PFSK-1 (cell line): ENCODE measurements around the gene GLRA2.

Source experiments
- FOXP2 ChIP-seq: optimal IDR thresholded peaks from 2 replicates; pipeline ENCODE3; 2011; ENCODE audit warnings: borderline replicate concordance, control low read depth, inconsistent platforms; ENCODE audit not compliant: insufficient read depth; ENCODE audit errors: extremely low read length, extremely low read depth
- POLR2AphosphoS5 ChIP-seq: IDR thresholded peaks from 2 replicates; pipeline ENCODE4 v1.6.1; 2012; ENCODE audit warnings: low read depth, mild to moderate bottlenecking, control low read depth, low read length, moderate library complexity
- SIN3A ChIP-seq: IDR thresholded peaks from 2 replicates; pipeline ENCODE4 v1.6.1; 2012; ENCODE audit warnings: mild to moderate bottlenecking, low read length, moderate library complexity, borderline replicate concordance; ENCODE audit not compliant: insufficient read depth
- TAF1 ChIP-seq: IDR thresholded peaks from 2 replicates; pipeline ENCODE4 v1.6.1; 2012; ENCODE audit warnings: low read length, control low read depth, borderline replicate concordance; ENCODE audit not compliant: insufficient read depth
- TF ChIP-seq, protein P1 (sequence below), 2 experiments: IDR thresholded peaks; 2 replicates each; pipeline versions ENCODE4 v1.6.1 to v1.8.0; 2011 to 2012; ENCODE audit warnings: low read depth in 2 of 2, low read length in 2 of 2, control low read depth in 1 of 2, inconsistent platforms in 1 of 2, mild to moderate bottlenecking in 1 of 2, moderate library complexity in 1 of 2; ENCODE audit not compliant: insufficient read depth in 1 of 2

The GLRA2 gene

DNA sequence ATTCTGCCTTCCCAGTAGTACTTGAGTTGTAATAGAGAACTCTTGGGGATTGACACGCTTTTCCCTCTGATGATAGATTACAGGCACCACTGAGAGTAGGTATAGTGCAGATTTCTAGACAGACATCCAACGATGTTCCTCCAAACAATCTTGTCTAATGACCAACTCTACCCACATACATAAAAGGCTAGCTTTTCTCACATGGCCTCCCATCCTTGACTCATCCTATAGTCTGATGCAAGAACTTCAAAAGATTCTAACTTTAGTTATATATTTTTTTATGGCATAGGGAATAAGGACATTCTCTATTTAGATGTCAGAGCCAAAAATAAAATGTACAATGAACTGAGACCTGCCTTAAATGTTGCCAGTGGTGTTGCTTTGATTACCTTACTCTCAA is 60.9 kb downstream of the GLRA2 start:
- TF ChIP-seq, protein P1, sequence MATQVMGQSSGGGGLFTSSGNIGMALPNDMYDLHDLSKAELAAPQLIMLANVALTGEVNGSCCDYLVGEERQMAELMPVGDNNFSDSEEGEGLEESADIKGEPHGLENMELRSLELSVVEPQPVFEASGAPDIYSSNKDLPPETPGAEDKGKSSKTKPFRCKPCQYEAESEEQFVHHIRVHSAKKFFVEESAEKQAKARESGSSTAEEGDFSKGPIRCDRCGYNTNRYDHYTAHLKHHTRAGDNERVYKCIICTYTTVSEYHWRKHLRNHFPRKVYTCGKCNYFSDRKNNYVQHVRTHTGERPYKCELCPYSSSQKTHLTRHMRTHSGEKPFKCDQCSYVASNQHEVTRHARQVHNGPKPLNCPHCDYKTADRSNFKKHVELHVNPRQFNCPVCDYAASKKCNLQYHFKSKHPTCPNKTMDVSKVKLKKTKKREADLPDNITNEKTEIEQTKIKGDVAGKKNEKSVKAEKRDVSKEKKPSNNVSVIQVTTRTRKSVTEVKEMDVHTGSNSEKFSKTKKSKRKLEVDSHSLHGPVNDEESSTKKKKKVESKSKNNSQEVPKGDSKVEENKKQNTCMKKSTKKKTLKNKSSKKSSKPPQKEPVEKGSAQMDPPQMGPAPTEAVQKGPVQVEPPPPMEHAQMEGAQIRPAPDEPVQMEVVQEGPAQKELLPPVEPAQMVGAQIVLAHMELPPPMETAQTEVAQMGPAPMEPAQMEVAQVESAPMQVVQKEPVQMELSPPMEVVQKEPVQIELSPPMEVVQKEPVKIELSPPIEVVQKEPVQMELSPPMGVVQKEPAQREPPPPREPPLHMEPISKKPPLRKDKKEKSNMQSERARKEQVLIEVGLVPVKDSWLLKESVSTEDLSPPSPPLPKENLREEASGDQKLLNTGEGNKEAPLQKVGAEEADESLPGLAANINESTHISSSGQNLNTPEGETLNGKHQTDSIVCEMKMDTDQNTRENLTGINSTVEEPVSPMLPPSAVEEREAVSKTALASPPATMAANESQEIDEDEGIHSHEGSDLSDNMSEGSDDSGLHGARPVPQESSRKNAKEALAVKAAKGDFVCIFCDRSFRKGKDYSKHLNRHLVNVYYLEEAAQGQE (IDR thresholded peaks at IDR 0.05; ENCODE audit: insufficient read depth in 1 of 2, low read depth in 2 of 2, low read length in 2 of 2): no peak
- TF ChIP-seq POLR2AphosphoS5 (no peak), FOXP2 (no peak), SIN3A (no peak), TAF1 (no peak)

DNA sequence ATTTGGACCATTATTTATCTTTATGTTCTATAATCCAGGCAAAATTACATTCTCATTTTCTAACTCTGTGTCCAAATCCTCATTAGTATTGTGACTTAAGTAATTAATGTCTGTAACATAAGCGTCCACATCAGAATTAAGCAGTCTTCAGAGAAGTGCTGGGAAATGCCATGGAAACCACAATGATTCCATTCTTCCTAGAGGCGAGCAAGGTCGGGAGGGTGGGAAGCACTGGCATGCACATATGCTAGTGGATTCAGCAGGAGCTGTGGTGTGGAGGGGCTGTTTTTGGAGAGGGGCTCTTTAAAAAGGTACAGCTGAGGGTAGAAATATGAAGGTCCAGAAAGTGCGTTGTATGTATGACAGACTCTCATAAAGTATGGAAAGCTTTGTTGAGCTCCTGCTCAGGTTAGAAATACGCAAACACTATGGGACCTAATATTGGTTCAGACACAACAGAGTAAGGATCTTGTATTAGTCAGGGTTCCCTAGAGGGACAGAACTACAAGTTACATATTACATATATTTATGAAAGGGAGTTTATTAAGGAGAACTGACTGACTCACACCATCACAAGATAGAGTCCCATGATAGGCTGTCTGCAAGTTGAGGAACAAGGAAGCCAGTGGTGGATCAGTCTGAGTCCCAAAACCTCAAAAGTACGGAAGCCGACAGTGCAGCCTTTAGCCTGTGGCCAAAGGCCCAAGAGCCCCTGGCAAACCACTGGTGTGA is 61.5 kb downstream of the GLRA2 start:
- TF ChIP-seq FOXP2 (no peak), POLR2AphosphoS5 (no peak), SIN3A (no peak), TAF1 (no peak)
- TF ChIP-seq, protein P1 (IDR thresholded peaks at IDR 0.05; ENCODE audit: insufficient read depth in 1 of 2, low read depth in 2 of 2, low read length in 2 of 2): no peak

DNA sequence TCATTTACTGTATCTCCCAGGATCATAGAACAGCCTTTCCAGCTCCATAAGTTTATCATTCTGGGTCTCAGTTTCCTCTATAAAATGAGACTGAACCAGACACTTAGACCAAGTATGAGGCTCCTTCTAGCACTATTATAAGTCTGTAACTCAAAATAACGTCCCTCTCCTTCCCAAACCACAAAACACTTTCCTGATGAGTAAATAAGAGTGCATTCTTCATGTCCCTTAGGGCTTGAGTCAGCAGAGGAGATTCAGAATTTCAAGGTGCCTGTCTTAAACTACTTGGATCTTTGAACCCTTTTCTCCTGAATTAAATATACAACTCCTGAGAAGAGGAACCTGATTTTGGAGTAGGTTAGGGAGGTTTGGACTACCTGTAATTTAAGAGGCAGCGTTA is 62.6 kb downstream of the GLRA2 start:
- TF ChIP-seq FOXP2 (no peak), TAF1 (no peak), POLR2AphosphoS5 (no peak), SIN3A (no peak)
- TF ChIP-seq, protein P1 (IDR thresholded peaks at IDR 0.05; ENCODE audit: insufficient read depth in 1 of 2, low read depth in 2 of 2, low read length in 2 of 2): no peak

DNA sequence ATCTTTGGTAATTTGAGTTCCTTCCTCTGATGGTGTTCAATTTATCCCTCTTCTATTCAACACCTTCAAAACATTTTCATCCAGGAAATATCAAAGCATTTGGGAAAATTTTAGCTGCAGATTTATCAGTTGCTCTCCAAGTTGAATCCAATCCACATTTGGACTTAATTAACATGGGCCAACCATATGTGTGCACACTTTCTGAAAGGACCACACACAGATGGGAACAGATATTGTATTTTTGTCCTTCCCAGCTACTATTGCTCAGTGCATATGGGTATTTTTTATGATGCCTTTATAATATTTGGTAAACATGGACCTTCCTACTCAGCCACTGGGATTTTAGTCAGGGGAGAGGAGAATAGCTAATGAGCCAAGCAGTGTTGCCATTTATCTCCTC is 65.2 kb downstream of the GLRA2 start:
- no peak for TF ChIP-seq SIN3A
- TF ChIP-seq FOXP2: no peak
- TF ChIP-seq POLR2AphosphoS5: no peak
- TF ChIP-seq, protein P1 (IDR thresholded peaks at IDR 0.05; ENCODE audit: insufficient read depth in 1 of 2, low read depth in 2 of 2, low read length in 2 of 2): no peak
- no peak for TF ChIP-seq TAF1

DNA sequence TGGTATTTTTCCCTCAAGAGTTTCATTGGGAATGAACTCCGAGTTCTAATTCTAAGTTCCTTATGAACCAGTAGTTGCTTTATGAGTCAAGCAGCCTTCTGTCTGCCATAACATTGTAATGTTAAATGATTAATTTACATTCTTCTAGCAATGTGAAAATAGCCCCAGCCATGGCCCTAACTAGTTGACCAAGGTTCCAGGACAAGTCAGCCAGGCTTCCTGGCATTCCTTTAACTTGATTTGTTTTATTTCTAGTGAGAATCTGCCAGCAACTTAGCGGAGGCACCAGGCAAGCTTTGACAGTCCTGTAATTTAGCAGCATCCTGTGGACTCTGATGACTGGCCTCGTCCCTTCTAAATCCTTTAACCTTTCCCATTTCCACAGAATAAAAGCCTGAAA is 69.0 kb downstream of the GLRA2 start:
- TF ChIP-seq FOXP2 (no peak), SIN3A (no peak)
